Measurements from ENCODE around the gene VPS26C. TPM values are rescaled to one million over a fixed set of nuclear protein-coding genes. Genes with fewer than 3 reads are reported as not detected.

Gene VPS26C
- total RNA-seq, 1 donor from 2014 or later = 78.6 TPM

DNA sequence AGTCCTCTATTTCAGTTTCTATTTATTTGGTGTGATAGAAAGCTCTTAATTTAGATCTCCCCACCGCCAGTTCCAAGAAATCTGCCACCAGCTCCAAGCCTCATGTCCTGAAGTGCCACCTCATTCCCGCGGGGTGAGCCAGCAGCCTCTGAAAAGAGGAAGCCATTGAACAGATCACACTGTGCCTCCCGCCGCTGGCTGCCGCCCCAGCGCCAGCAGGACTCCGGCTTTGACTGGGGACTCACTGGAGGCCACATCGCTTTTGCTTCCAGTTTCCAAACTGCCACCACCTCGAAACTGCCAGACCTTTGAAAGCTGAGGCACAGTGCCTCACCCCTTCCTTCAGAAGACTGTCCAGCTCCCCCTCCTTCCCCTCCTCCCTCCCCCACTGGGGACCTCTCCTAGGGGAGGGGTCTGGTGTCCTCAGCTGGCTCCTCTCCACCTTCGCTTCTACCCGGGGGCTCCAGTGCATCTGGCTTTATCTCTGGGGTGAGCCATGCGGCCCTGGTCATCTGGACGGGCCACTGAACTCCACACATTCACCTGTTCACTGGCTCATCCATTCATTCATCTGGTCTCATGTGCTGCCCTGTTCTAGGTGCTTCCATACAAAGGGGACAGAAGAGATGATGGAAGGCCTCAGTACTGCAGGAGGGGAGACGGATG, 58.9 kb downstream of the VPS26C start:
- intact Hi-C loops (cut with micrococcal nuclease) = loop anchor here (1.0 kb wide), 1 partner anchor 13 kb away; no protein-coding TSS in a partner anchor

- intact Hi-C loops (cut with micrococcal nuclease) = loop anchor here (1.0 kb wide), 1 partner anchor 14 kb away; no protein-coding TSS in a partner anchor
These were observed 59.6 kb downstream of the VPS26C start for GRCh38 chr21:37207441-37208009.

GRCh38 chr21:37206496-37206895, 60.6 kb downstream of the VPS26C start:
- intact Hi-C loops (cut with micrococcal nuclease) = no loop called here

DNA sequence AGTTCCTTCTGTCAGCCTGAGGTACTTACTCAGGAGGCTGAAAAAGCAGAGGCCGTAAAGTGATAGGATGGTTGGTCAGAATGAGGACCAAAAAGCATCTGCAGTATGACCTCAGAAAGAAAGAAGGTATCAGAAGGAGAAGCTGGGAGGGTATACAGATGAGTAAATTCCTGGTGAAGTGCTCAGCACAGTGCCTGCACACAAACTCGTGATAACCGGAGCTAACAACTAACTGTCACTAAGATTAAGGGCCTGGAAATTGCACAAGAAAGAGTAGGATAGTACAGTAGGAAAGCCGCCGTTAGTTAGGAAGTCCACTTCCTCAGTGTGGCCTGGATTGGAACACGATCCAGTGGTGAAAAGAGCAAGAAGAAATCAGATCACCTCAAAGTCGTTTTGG, 62.6 kb downstream of the VPS26C start:
- intact Hi-C loops (cut with micrococcal nuclease) = no loop called here

DNA sequence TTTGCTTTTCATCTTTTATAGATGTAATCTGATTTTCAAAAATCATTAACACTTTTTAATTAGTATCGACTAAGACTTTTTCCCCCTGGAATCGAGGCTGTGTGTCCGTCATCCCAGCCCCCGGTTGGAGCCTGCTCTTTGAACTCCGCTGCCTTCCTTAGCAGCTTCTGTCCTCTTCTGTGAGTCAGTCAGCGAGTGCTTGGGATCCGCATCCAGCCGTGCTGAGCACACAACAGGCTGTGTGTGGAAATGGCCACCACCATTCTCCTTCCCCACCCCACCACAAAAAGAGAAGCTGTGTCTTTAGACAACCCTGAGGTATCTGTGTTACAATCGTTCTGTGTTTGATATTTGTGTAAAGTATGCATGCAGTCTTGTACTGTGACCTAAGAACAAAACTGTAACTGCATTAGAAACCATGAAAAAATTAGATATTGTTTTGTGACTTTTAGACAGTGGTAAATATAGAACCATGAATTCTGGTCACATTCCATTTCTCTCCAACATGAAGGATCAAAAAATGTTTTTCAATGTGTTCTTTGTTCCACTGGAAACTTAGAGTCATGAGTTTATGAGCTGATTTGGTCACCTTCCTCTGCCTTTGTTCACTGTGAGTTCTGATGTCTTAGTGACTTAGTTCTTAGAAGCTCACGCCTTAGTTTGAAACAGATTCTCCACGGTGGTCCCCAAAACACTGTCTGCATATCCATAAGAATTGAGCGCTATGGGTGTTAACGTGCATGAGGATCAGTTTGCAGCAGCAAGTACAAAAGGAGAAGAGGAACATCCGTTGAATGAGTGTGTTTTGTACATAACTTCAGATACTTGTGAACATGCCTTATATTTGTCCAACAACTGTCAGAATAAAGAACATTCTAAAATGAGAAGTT, 64.7 kb downstream of the VPS26C start:
- intact Hi-C loops (cut with micrococcal nuclease) = no loop called here

DNA sequence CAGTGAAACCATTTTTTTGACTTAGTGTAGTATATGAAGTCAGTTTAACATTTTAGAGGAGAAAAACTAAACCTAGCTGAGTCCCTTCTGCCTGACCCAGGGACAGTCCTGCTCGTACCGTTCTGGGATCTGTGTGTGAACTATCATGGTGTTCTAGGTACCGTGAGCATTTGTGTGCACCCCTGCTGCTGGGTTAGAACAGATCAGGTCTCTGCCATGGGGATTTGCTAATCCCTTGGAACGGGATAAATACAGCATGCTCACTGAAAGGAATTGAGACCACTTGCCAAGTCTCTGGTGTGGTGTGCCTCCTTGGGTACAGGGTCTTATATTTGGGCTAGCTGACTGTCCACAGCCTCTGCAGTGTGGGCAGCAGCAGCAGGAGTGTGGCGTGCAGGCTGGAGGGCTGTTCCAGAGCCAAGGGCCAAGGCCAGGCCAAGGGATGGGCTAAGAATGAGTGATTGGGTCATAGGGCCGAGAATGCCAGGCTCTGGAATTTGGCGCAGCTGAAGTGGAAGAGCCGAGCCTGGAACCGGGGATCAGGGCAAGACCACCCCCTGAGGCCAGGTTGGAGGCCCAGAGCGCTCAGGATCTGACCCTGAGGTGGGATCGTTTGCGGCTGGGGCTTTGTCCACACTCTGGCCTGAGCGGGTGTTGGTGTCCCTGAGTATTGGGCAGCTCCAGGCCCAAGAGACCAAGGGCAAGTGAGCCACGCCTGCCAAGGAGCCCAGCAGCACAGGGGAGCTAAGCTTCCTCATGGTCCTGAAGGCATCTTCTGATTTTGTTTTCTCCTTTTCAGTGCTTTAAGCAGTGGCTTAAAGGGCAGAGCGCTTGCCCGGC, 66.3 kb downstream of the VPS26C start:
- intact Hi-C loops (cut with micrococcal nuclease) = no loop called here

GRCh38 chr21:37199057-37199924, 67.8 kb downstream of the VPS26C start:
- intact Hi-C loops (cut with micrococcal nuclease) = no loop called here

- intact Hi-C loops (cut with micrococcal nuclease) = no loop called here
These were observed 69.4 kb downstream of the VPS26C start for GRCh38 chr21:37197746-37198145.

DNA sequence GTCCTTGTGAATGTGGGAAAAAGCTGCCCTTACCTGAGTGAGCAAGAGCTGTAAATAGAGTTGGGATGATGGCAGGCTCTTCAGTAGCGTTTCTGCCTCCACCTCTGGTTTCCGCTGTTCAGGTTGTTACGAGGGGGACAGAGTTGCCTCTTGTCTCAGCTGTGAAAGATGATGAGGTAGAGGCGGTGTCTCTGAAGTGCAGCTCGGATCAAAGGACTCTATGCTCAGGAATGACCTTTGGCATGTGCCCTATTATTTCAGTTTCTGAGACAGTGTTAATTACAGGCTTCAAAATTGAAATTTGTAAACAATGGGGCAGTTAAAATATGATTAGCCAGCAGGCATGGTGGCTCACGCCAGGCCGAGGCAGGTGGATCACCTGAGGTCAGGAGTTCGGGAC, 70.3 kb downstream of the VPS26C start:
- intact Hi-C loops (cut with micrococcal nuclease) = no loop called here

DNA sequence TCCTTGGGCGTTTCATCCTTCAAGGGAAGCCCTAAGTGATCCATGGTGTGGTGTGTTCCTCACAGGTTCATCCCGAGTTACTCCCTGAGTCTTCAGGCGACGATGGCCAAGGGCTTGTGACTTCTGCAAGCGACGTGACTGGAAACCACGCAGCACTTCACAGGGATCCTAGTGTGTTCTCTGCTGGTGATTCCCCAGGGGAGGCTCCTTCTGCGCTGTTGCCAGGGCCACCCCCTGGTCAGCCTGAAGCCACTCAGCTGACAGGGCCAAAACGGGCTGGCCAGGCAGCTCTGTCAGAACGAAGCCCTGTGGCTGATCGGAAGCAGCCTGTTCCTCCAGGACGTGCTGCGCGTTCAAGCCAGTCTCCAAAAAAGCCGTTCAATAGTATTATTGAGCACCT, 71.5 kb downstream of the VPS26C start:
- intact Hi-C loops (cut with micrococcal nuclease) = no loop called here

- intact Hi-C loops (cut with micrococcal nuclease) = no loop called here
These were observed 72.1 kb downstream of the VPS26C start for GRCh38 chr21:37195059-37195458.

GRCh38 chr21:37193676-37194075, 73.5 kb downstream of the VPS26C start:
- intact Hi-C loops (cut with micrococcal nuclease) = no loop called here

DNA sequence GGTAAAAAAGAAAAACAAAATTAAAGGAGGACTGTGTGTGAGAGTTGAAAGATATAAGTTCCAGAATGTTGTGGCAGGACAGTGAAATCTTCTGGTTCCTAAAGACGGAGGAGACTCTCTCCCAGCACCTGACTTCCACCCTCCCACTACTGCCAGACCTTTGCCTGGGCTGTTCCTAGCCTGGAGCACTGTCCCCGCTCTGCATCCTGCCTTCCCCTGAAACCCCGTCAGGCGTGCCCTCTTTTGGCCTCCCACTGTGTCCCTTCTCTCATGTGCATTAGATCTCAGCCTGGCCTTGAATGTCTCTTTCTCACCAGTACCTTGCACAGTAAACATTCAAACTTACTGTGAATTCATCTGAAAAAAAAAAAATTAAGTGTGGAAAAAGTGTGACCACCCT, 74.1 kb downstream of the VPS26C start:
- intact Hi-C loops (cut with micrococcal nuclease) = no loop called here

- intact Hi-C loops (cut with micrococcal nuclease) = no loop called here
These were observed 75.1 kb downstream of the VPS26C start for GRCh38 chr21:37192019-37192418.

DNA sequence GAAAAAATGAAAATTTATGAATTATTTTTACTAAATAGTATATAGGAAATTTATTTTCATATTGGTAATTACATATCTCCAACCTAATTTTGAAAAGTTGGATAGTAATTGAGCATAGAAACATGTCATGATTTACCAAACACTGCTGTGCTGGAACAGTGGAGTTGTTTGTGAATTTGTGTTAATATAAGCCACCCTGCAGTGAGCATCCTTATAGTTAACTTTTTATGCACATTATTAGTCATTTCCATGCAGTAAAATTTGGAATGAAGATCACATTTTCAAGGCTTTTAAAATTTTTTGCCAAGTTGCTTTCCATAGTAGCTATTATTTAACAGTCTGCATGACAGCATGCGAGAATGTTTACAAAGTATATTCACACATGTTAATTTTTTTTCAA, 78.3 kb downstream of the VPS26C start:
- intact Hi-C loops (cut with micrococcal nuclease) = no loop called here

GRCh38 chr21:37186983-37187382, 80.2 kb downstream of the VPS26C start:
- intact Hi-C loops (cut with micrococcal nuclease) = no loop called here

- intact Hi-C loops (cut with micrococcal nuclease) = no loop called here
These were observed 82.1 kb downstream of the VPS26C start for GRCh38 chr21:37184784-37185593.

GRCh38 chr21:37183749-37184148, 83.4 kb downstream of the VPS26C start:
- intact Hi-C loops (cut with micrococcal nuclease) = no loop called here

DNA sequence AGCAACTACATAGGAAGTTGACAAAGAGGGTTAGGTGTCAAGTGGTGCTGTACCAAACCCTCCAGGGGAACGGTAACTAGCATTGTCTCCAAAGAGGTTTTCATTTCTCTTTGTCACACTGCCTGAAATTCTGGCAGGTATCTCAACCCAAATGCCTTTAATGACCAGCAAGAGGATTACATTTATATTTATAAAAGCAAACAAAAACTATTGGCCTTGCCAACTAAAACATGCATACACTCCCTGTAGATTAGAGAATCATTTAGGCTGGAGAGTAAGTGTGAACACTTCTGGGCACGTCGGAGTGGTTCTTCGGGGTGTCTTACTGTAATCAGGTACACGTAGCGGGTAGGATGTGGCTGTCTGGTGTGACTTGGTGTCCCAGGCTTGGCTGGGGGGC, 84.9 kb downstream of the VPS26C start:
- intact Hi-C loops (cut with micrococcal nuclease) = no loop called here

- intact Hi-C loops (cut with micrococcal nuclease) = no loop called here
These were observed 86.1 kb downstream of the VPS26C start for GRCh38 chr21:37181059-37181458.

Data from T-helper 1 cell treated with Interleukin-12 subunit alpha and Interleukin-12 subunit beta and Interleukin-4 antibody, amounts not matched to agents 30 ng/mL and 1 ng/mL, for 36 hours (primary cell).